NCI-H524 treated with DMSO at 0.1 percent for 48 hours (cell line): Measurements from ENCODE around the gene UGT8.
"Not testable (repeated sequence)": the region's sequence is repeated elsewhere in the genome, so short reads cannot be mapped to it uniquely, and the experiment has no call there.

Experiments used
- DNase-seq: peaks from one replicate; lab custom pipeline; 2025; lab: John Stamatoyannopoulos, UW

UGT8 gene, protein sequence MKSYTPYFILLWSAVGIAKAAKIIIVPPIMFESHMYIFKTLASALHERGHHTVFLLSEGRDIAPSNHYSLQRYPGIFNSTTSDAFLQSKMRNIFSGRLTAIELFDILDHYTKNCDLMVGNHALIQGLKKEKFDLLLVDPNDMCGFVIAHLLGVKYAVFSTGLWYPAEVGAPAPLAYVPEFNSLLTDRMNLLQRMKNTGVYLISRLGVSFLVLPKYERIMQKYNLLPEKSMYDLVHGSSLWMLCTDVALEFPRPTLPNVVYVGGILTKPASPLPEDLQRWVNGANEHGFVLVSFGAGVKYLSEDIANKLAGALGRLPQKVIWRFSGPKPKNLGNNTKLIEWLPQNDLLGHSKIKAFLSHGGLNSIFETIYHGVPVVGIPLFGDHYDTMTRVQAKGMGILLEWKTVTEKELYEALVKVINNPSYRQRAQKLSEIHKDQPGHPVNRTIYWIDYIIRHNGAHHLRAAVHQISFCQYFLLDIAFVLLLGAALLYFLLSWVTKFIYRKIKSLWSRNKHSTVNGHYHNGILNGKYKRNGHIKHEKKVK

DNA sequence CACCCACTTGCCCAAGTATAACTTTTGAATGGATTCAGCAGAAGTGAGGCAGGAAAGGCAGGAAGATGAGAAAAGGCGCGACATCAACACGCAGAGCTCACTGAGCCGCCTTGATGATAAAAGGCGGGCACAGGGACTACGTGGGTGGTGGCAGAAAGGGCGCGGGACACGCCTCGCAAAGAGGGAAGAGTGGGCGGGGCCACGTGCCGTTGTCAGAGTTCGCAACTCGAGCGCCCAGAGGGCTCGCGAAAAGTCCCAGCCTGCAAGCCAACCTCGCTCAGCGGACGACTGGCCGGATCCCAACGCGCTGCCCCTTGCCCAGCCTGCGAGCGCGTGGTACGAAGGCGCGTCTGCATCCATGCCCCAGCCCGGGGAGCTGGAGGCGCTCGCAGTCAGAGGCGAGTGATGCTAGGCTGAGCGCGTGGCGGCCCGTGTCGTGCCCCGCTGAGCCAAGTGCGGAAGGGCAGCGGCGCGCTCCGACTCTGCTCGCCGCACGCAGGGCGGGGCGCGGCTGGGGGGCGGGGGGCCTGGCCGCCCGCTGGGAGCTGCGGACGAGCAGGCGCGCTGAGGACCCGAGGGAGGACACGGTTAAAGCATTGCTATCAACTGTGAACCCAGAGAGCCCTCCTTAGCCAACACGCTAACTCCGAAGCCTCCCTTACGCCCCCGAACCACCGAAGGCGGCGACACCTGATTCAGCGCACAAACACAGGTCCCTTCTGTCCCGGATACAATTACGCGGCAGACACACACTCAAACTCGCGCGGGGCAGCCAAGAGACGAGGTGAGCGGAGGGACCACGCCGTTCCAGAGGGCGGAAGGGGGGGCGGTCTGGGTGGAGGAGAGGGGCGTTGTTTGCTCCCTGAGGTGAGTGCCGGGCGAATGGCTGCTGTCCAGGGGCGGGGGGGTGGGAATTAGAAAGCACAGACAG is at the start of gene UGT8:
Gene UGT8 (plus strand): TSS at position 617 of the 931 bp plus-strand sequence. CDS start 24,074 bp downstream, outside the sequence.
- DNase-seq: no peak

DNA sequence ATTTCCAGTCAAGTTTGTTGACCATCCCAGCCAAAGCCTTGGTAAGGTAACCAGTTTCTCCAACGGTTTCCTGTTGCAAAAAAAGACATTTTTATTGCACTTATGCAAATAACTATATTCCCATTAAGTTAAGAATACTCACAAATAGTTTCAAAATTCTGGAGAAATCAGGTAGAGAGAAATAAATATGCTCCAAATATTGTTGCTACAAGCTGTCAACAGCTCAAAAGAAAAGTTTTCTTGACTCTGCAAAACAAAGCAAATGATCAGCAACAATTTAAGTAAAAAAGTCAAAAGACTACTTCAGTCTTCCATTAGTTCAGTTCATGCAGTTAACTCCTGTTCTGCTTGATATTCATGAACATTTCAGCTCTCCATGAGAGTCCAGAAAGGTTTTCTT is 49.0 kb upstream of the UGT8 start:
- no peak for DNase-seq

DNA sequence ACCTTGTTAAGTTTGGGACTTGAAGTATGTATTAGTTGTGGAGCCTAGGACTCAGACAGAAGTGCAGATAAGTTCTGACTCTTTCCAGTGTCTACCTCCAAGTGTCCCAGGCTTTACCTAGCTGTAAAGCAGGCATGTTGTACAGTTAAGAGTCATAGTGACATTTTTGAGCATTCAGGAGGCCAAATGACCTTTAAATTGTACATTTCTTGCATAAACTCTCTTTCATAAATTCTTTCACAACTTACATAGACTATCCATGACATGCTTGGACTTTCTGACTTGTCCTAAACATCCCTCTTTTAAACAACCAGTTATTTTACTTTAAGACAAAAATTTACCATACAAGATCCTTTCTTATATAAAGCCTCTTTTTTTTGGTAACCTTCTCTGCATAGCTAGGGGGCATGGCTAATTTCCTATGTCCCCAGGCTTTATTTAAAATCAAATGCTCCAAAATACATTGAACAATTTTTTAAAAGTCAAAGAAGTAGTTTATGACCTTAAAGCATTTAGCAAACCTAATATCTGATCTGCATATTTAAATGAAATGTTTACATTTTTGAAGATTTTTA is 40.1 kb upstream of the UGT8 start:
- no peak for DNase-seq

DNA sequence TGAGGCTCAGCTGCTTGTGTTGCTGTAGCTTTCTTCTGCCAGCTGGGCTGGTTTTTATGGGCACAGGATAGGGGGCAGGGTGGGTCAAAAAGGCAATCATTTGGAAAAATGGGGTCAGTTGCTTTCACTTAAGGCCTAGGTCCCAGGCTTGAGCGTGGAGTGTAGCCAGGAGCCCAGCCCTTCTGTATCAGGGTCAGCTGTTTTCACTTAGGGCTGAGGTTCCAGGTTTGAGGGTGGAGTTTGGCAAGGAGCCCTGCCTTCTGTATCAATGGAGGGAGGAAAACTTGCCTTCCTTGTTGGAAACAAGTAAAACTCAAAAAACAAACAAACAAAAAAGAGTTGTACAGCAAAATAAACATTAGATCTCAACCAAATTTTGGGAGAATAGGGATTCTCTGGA is 37.0 kb upstream of the UGT8 start:
- no peak for DNase-seq

DNA sequence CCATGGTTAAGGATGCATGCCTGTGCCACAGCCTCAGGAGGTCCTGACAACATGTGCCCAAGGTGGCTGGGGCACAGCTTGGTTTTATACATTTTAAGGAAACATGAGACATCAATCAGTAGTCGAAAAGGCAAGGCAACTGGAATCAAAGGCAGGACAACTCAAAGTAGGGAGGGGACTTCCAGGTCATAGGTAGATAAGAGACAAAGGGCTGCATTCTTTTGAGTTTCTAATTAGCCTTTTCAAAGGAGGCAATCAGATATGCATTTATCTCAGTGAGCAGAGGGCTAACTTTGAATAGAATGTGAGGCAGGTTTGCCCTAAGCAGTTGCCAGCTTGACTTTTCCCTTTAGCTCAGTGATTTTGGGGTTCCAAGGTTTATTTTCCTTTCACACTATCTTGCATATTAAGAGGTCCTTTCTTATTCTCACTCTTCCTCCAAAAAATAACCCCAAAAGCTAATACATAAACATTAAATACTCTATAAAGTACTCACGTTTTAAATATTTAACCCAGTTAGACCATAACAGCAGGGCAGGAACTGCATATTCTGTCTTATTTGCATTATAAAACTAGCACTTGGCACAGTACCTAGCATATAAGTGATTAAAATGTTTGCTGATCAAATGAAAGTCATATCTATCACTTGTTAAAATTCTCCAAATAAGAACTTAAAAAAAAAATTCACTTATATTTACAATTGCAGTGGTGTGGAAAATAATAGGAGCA is 36.3 kb upstream of the UGT8 start:
- DNase-seq: no peak

DNA sequence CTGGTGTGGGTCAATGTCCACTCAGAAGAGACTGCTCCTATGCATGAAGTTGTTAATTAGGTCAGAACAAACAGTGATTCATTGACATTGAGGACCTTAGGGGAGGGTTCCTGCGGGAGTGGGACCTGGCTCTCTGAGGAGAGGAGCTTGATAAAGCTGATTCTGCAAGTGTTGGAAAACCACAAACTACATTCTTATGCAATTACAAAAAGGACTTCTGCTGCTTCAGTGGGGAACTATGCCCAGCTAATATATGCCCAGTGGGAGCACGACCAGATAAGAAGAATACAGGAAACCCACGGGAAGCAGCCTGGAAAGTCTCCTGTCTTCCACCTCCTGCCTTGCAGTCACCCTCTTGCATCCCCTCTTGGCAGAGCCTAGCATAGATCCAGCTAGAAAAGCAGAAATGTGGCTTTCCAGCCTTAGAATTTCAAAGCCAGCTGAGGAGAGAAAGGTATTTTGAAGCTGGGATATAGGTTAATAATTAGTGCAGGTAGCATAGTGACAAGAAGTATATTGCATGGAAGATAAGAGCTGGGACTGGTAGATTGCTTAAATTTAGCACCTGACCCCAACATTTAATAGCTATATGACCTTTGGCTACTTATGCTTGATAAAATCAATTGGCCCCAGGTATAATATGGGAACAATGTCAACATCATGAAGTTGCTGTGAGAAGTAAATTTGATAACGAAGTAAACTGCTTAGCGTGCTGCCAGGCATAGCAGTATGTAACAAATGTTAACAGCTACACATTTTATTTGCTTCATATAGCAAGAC is 34.9 kb upstream of the UGT8 start:
- DNase-seq: no peak

DNA sequence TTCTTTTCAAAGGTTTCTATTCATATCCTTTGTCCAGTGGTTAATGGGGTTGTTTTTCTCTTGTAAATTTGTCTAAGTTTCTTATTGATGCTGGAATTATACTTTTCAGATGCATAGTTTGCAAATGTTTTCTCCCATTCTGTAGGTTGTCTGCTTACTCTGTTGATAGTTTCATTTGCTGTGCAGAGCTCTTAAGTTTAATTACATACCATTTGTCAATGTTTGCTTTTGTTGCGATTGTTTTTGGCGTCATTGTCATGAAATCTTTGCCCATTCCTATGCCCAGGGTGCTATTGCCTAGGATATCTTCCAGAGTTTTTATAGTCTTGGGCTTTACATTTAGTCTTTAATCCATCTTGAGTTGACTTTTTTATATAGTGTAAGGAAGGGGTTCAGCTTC is 21.2 kb upstream of the UGT8 start:
- no peak for DNase-seq

DNA sequence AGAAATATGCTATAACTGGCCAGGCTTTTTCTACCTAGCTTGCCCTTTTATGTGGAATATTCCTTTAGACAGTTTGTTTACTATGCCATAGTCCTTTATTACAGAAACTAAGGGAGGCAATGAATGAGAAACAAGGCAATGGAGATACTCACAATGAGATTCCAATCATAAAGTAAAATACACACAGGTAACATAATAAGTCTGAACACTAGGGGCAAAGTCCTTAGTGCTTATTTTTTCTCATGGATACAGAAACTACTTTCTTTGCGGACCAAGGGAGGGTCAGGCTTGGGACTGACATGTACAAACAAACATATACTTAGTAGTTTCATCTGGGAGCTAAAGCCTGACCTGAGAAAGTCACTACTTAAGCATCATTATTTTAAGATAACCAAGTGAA is 16.0 kb upstream of the UGT8 start:
- DNase-seq: no peak

DNA sequence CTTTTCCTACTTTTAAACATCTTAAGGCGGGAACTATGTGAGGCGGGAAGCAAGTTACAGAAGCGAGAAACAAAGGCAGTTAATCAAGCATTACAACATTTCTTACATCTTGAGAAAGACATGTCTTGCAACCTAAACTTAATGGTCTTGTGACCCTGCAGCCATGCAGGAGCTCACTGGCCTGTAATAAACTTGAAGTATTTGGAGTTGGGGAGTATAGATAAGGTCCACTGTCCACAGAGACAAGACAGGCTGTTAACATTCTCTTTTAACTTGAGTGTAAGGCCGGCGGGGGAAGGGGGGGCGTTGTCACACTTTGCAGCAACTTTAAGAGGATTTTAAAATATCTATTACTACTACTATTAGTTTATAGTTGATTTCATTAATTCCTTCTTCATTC is 10.3 kb upstream of the UGT8 start:
- no peak for DNase-seq

DNA sequence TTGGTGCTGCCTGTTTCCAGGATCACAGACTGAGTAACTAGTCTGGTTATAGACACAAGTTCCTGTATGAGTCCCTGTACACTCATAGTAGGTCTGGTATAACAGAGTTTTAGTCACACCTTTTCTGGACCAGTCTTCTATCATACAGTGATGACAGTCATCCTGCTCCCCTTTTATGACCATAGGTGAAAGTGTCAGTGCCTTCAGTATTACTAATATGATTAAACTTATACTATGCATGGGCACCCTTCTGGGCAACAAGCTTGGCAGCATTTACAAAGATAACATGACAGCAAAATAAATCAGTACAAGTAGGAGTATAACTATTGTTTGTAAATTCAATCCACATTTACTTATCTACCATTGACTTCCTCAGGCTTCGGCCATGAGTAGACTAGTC is 8.2 kb upstream of the UGT8 start:
- DNase-seq: not testable (repeated sequence)

DNA sequence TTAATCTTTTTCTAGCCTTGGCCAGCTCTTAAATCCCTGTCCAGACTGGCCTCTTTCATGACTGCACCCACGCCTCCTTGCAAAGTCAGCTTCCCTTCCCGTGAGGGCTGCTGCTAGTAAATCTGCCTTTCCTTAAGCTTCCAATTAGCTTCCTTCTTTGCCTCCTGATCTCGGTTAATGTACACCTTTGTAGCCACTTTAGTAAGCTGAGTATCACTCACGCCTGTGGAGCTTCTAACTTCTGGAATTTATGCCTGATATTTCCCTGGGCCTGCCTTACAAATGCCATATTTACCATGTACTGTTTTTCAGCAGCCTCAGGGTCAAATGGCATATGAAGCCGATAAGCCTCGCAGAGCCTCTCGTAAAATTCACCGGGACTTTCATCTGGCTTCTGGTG is 5.1 kb upstream of the UGT8 start:
- DNase-seq: no peak

DNA sequence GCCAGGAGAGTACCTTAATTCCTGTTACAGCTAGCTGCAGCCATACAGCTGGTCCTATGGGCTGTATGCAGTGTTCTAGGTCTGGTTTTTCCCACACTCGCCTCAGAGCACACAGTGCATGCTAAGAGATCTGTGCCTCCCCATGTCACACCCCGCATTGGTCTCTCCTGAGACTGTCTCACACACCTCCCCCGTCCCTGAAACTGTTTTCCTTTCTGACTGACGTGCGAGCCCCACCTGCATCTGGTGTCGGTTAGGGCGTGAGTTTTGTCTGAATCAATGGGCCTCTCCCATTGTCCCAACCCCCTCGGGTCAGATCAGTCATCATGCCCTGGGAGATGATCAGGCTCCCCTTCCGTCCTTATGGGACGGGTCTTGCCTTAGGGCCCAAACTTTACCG is 3.4 kb upstream of the UGT8 start:
- DNase-seq: no peak

DNA sequence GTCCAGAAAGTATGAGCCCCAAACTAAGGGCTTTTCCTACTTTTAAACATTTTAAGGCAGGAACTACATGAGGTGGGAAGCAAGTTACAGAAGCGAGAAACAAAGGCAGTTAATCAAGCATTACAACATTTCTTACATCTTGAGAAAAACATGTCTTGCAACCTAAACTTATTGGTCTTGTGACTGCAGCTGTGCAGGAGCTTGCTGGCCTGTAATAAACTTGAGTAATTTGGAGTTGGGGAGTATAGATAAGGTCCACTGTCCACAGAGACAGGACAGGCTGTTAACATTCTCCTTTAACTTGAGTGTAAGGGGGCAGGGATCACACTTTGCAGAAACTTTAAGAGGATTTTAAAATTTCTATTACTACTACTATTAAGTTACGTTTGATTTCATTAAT is 2.7 kb upstream of the UGT8 start:
- no peak for DNase-seq

DNA sequence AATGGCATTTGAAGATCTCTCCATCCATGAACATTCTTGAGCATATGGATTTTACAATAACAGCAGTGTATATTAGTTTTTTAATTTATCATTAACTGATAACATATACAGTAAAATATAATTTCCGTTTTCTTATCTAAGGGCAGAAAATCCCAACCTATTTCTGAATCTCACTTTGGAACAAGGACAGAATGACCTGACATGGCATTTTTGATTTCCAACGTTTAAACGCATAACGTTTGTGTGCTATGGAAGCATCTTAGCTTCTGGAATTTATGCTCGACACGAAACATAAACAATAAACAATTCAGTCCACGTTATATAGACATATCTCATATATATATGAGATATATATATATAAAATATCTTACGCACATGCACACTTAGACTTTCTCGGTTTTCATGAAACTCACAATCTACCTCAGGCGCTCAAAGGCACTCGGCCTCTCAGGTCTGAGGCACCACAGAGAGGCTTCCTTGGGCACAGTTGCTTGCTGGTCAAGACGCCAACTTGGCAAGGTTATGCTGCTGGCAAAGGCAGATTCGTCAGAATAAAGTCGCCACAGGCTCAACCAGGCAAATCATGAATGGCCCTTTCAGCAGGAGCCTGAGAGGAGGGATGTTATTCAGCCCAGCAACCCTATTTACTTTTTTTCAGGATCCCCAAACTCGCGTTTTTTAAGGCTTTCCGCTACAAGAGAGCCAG is 1.0 kb upstream of the UGT8 start:
- no peak for DNase-seq

DNA sequence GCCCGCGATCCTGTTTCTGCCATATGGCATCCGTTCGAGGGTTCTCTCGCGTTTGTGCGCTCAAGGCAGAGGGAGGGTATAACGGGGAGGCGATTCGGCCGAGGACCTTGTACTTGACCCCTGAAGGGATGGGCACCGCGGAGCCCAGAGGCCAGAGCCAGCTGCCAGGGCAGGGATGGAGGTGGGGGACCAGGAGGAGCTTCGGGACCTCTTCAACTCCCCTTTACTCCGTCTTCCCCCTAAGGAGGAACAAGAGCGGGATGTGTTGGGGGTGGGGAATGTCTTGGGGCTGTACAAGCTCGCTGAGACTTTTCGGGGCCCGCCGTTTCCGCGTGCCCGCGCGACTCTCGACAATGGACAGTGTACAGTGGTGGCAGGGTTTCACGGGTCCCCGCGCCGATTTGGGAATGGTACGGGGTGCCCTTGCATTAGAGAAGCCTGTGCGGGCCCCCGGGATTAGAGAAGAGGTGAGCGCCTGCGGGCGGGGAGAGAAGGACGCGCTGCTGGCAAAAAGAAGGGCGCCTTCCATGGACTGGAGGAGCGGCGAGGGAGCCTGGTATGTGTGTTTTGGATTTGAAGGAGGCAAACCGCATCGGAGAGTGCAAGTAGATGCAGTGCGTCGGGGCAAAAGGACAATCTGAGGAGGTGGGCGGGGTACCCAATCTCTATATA is 760 bp downstream of the UGT8 start:
- DNase-seq: no peak

DNA sequence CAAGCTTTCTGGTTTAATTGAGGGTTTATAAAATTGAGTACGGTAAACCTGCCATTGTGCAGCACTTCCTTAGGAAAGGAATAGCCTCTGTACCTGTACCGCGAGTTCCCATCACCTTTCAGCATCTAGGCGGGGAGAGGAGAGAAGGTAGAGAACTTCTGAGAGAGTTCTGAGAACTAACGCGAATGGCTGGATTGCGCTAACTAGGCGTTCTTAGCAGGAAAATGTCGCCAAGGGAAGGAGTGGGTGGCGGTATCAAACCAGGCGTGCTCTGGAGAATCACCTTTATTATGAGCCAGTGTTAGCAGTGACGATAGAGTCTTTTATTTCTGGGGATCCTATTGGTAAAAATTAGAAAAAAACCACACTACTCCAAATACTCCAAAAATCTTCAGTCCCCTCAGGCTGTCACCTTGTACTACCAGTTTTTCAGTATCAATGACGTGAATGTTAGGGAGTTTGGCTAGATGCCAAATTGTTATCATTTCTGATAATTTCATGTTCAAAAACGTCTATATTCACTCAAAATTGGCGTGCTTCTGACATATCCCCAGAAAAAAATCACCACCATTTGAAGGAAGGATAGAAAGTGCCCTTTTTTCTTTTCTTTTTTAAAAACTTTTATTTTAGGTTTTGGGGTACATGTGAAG is 1.4 kb downstream of the UGT8 start:
- DNase-seq: no peak

DNA sequence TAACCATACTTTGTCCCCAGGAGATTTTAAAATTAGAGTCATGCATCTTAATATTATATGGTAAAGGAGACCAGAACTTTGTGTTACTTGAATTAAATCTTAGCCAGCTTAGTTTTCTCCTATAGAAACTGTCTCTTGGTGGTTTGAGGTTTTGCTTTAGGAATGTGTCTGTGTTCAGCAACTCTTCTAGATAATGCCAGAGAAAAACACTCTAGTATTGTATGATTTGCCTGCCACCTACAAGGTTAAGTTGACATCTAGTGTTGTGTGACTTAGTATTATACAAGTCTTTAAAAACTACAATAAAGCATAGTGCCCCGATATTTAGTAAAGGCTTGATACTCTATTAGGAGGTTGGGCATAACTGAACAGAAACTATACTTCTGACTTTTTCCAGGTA is 2.1 kb downstream of the UGT8 start:
- DNase-seq: no peak

DNA sequence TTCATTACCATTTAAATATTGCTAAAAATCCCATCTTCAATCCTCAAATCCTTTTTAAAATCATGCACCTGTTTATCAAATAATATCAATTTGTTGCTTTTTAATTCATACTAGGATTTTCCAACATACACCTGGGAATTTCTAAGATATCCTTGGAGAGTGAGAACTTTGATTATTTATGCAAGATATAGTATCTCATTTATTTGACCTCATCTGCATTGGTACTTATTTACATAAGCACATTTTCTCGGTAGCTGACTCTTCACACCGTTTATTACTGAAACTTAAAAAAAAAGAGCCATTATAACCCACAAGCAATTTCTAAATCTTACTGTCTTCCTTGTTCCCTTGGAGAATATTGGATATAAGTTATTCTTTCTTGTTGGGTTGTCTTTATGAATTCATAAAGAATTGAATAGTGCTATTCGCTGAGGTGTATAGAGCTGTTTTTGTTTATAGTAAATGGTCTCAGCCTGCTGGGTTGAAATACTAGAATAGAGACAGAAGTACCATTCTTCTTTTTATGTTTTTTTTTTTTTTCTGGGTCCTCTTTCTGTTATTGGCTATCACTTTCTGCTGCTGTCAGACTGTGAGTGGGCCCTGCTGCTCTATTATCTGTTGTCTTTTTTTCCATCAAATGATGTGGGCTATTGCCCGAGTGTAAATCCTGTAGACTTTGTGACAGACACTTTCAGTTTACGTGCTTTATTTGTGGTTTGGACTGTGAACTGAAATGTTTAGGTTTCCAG is 2.9 kb downstream of the UGT8 start:
- no peak for DNase-seq

DNA sequence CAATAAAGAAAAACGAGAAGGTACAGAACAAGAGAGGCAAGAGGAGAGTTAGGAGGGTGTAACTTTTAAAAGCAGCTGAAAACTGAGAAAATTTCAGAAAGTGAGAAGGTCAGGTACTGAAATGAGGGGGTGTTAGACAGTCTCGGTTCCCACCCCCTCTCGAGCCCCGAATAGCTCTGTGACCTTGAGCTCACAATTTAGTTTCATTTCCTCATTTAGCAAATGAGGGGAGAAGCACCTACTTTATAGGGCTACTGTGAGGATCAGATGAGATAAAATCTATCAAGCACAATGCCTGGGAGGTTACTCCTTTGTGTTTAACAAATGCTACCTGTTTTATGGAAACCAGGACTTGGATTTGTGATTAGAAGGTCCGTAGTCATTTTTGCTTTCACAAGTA is 4.9 kb downstream of the UGT8 start:
- no peak for DNase-seq
